ENCODE measurements around the gene NBL1.

The NBL1 gene

GRCh38 chr1:19645411-19646251, 1.5 kb downstream of the NBL1 start:
- no peak for DNase-seq (ENCODE audit: low read depth, low spot score)

- no peak for DNase-seq (ENCODE audit: low read depth, low spot score)
Measured at GRCh38 chr1:19646377-19647319, 2.5 kb downstream of the NBL1 start.

- no peak for DNase-seq (ENCODE audit: low read depth, low spot score)
Measured at GRCh38 chr1:19647643-19648042, 3.5 kb downstream of the NBL1 start.

- no peak for DNase-seq (ENCODE audit: low read depth, low spot score)
Measured at GRCh38 chr1:19648239-19648638, 4.1 kb downstream of the NBL1 start.

- DNase-seq (ENCODE audit: low read depth, low spot score) = no peak
Measured at GRCh38 chr1:19648689-19649088, 4.6 kb downstream of the NBL1 start.

- DNase-seq (ENCODE audit: low read depth, low spot score) = no peak
Measured at GRCh38 chr1:19650416-19651140, 6.5 kb downstream of the NBL1 start.

- no peak for DNase-seq (ENCODE audit: low read depth, low spot score)
Measured at GRCh38 chr1:19651141-19651737, 7.1 kb downstream of the NBL1 start.

GRCh38 chr1:19654386-19654785, 10.3 kb downstream of the NBL1 start:
- DNase-seq (ENCODE audit: low read depth, low spot score) = no peak

- no peak for DNase-seq (ENCODE audit: low read depth, low spot score)
Measured at GRCh38 chr1:19654886-19655717, 11.0 kb downstream of the NBL1 start.

- no peak for DNase-seq (ENCODE audit: low read depth, low spot score)
Measured at GRCh38 chr1:19655718-19656080, 11.6 kb downstream of the NBL1 start.

GRCh38 chr1:19656134-19656779, 12.1 kb downstream of the NBL1 start:
- DNase-seq (ENCODE audit: low read depth, low spot score) = no peak

GRCh38 chr1:19656780-19657466, 12.8 kb downstream of the NBL1 start:
- no peak for DNase-seq (ENCODE audit: low read depth, low spot score)

GRCh38 chr1:19657511-19657910, 13.4 kb downstream of the NBL1 start:
- no peak for DNase-seq (ENCODE audit: low read depth, low spot score)

GRCh38 chr1:19658186-19658585, 14.1 kb downstream of the NBL1 start:
- no peak for DNase-seq (ENCODE audit: low read depth, low spot score)

- DNase-seq (ENCODE audit: low read depth, low spot score) = no peak
Measured at GRCh38 chr1:19661721-19662228, 17.7 kb downstream of the NBL1 start.

- DNase-seq (ENCODE audit: low read depth, low spot score) = no peak
Measured at GRCh38 chr1:19662313-19662712, 18.2 kb downstream of the NBL1 start.

GRCh38 chr1:19664453-19665185, 20.5 kb downstream of the NBL1 start, which contains the start of gene HTR6:
Gene HTR6 (plus strand): TSS chr1:19664875. CDS start chr1:19665754, 879 bp downstream.
- no peak for DNase-seq (ENCODE audit: low read depth, low spot score)

- DNase-seq (ENCODE audit: low read depth, low spot score) = no peak
Measured at GRCh38 chr1:19665186-19665495, 21.0 kb downstream of the NBL1 start.
